Suprapubic skin (tissue), 4 donors: ENCODE results near the gene NABP1. TPM values are rescaled to one million over a fixed set of nuclear protein-coding genes. Genes with fewer than 3 reads are reported as not detected.

Experiments used
- DNase-seq, 2 donors: peaks; one replicate each; pipeline ENCODE4 v3.0.0-alpha.2; 2019; ENCODE audit warnings: low spot score in 2 of 2
- H3K27ac ChIP-seq: fragments of 200-600 bp; sonication (generic); one replicate; pipeline ENCODE4 v1.5.1; 2019
- H3K27me3 ChIP-seq: fragments of 200-600 bp; sonication (generic); one replicate; pipeline ENCODE4 v1.5.1; 2019
- H3K36me3 ChIP-seq: fragments of 200-600 bp; sonication (generic); one replicate; pipeline ENCODE4 v1.5.1; 2019
- H3K4me1 ChIP-seq: fragments of 200-600 bp; sonication (generic); one replicate; pipeline ENCODE4 v1.5.1; 2019
- H3K4me3 ChIP-seq: fragments of 200-600 bp; sonication (generic); one replicate; pipeline ENCODE4 v1.5.1; 2019; ENCODE audit warnings: mild to moderate bottlenecking
- H3K9me3 ChIP-seq: fragments of 200-600 bp; sonication (generic); one replicate; pipeline ENCODE4 v1.5.1; 2019
- EP300 ChIP-seq: sonication (generic); formaldehyde crosslinking; IDR thresholded peaks from one replicate; pipeline ENCODE4 v1.6.1; 2017; ENCODE audit warnings: antibody characterized with exemption
- POLR2A ChIP-seq, 2 donors: fragments of 450-650 bp; IDR thresholded peaks; one replicate each; pipeline ENCODE4 v1.6.1; 2017; ENCODE audit warnings: antibody characterized with exemption in 2 of 2, mild to moderate bottlenecking in 2 of 2, moderate library complexity in 2 of 2
- POLR2AphosphoS5 ChIP-seq, 3 donors: sonication (generic); formaldehyde crosslinking; IDR thresholded peaks; one replicate each; pipeline ENCODE4 v1.6.1; 2017; ENCODE audit warnings: antibody characterized with exemption in 3 of 3
- WGBS: methylation state at CpG from one replicate; pipeline ENCODE4 v1.1.5; 2018; 5-methylcytosine and 5-hydroxymethylcytosine counted together
- total RNA-seq, 4 donors: library from RNA; depleted of rRNA; stranded (reverse); fragments of >200 nt; gene quantifications; one replicate each; pipeline ENCODE4 v1.1.0, GENCODE V29; 2016
- TF ChIP-seq, protein P1 (sequence below), 2 donors: fragments of 200-600 bp in 1 of 2; fragments of 450-650 bp in 1 of 2; sonication (generic) in 1 of 2; IDR thresholded peaks; one replicate each; pipeline ENCODE4 v1.5.1; 2016 to 2019; ENCODE audit warnings: antibody characterized with exemption in 2 of 2, mild to moderate bottlenecking in 1 of 2, moderate library complexity in 1 of 2

The NABP1 gene
- total RNA-seq, 4 donors from 2014 or later = 6.3 to 33.6 (median 16.1) TPM

GRCh38 chr2:191686729-191687128 lies 8.8 kb downstream of the NABP1 start:
- peaks cover 30% of the 10 kb centered on the region for H3K36me3 ChIP-seq
- H3K4me3 ChIP-seq = no peak overlapping the region
- H3K9me3 ChIP-seq = no peaks in the 10 kb centered on the region
- no peak for DNase-seq
- TF ChIP-seq POLR2A (IDR thresholded peaks at IDR 0.05) (no peak), EP300 (no peak), POLR2AphosphoS5 (IDR thresholded peaks at IDR 0.05) (no peak)
- H3K27me3 ChIP-seq = no peaks in the 10 kb centered on the region
- H3K4me1 ChIP-seq = peaks cover 16% of the 10 kb centered on the region
- no peak overlapping the region for H3K27ac ChIP-seq
- 77% methylated on average over 1 of the region's 1 CpG for WGBS

DNA sequence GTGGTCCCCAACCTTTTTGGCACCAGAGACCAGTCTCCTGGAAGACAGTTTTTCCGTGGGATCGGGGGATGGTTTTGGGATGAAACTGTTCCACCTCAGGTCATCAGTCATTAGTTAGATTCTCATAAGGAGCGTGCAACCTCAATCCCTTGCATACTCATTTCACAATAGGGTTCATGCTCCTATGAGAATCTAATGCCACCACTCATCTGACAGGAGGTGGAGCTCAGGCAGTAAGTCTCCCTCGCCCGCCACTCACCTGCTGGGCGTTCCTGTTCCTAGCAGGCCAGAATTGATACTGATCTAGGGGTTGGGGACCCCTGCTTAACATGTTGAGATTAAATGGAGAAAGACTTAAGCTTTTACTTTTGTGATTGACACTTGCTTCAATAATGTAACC lies 9.9 kb downstream of the NABP1 start:
- TF ChIP-seq POLR2A (IDR thresholded peaks at IDR 0.05) (no peak), EP300 (no peak), POLR2AphosphoS5 (IDR thresholded peaks at IDR 0.05) (no peak)
- TF ChIP-seq, protein P1, sequence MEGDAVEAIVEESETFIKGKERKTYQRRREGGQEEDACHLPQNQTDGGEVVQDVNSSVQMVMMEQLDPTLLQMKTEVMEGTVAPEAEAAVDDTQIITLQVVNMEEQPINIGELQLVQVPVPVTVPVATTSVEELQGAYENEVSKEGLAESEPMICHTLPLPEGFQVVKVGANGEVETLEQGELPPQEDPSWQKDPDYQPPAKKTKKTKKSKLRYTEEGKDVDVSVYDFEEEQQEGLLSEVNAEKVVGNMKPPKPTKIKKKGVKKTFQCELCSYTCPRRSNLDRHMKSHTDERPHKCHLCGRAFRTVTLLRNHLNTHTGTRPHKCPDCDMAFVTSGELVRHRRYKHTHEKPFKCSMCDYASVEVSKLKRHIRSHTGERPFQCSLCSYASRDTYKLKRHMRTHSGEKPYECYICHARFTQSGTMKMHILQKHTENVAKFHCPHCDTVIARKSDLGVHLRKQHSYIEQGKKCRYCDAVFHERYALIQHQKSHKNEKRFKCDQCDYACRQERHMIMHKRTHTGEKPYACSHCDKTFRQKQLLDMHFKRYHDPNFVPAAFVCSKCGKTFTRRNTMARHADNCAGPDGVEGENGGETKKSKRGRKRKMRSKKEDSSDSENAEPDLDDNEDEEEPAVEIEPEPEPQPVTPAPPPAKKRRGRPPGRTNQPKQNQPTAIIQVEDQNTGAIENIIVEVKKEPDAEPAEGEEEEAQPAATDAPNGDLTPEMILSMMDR (IDR thresholded peaks at IDR 0.05) = no peak
- H3K36me3 ChIP-seq = peaks cover 28% of the 10 kb centered on the region
- no peaks in the 10 kb centered on the region for H3K27me3 ChIP-seq
- H3K27ac ChIP-seq = no peak overlapping the region
- DNase-seq = no peak
- H3K9me3 ChIP-seq = no peaks in the 10 kb centered on the region
- peaks cover 13% of the 10 kb centered on the region for H3K4me1 ChIP-seq
- H3K4me3 ChIP-seq = no peak overlapping the region
- WGBS = 88% methylated on average over 6 of the region's 6 CpGs

DNA sequence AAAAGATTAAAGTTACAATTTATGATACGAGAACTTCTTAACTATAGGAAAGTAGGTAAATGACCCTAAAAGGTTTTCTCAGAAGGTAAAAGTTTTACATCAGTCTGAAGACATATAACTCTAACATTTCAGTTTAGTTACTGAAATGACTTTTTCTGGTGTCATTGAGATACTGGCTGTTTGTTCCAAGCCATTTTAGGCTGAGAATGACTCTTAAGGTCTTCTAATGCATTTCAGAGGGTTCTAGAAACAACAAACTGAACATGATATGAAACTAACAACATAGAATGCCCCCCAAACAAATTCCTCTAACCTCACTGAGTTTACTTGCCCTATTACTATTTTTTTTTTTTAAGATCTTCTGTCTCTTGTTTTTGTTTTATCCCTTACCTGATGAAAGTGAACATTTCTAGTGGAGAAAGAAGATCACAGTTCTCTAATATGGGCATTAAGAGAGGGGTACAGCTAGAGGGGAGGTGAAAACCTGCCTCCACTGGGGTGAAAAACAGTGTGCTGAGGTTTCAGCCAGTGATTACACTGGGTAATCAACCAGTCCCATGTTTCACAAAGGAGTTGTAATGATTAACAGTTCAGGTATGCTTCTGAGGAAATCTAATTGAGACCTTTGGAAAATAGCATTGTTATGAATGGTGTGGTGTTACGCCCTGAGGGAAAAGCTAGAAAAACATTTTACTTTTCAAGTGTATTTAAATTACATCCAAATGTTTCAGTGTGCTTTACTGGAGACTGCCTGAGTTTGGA lies 11.2 kb downstream of the NABP1 start:
- Histone ChIP-seq H3K4me1 (peaks cover 13% of the 10 kb centered on the region), H3K4me3 (no peak overlapping the region), H3K27me3 (no peaks in the 10 kb centered on the region), H3K36me3 (peaks cover 24% of the 10 kb centered on the region), H3K27ac (no peak overlapping the region), H3K9me3 (no peaks in the 10 kb centered on the region)
- DNase-seq = no peak
- TF ChIP-seq POLR2A (IDR thresholded peaks at IDR 0.05) (no peak), EP300 (no peak), POLR2AphosphoS5 (IDR thresholded peaks at IDR 0.05) (no peak)
- TF ChIP-seq, protein P1 (IDR thresholded peaks at IDR 0.05) = no peak
- 60% methylated on average over 2 of the region's 2 CpGs for WGBS

DNA sequence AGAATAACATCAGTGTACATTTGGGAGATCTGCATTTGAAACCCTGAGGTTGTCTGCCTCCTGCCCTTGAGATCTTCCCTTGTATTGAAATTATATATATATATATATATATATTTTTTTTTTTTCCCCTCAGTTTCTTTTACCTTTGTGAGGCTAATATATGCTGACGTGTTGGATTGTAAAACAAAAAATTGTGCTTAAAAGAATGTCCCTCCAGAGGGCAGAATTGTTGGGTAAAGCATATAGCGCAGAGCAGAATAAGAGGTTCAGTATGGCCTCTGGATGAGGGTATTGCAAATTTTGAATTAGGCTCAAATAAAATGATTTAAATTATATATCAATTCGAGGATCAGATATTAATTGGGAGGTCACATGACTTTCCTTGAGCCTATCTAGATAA lies 12.4 kb downstream of the NABP1 start:
- DNase-seq = no peak
- Histone ChIP-seq H3K9me3 (no peaks in the 10 kb centered on the region), H3K27me3 (no peaks in the 10 kb centered on the region), H3K27ac (no peak overlapping the region), H3K4me3 (no peak overlapping the region), H3K4me1 (peaks cover 13% of the 10 kb centered on the region), H3K36me3 (peaks cover 14% of the 10 kb centered on the region)
- WGBS = 62% methylated on average over 3 of the region's 3 CpGs
- TF ChIP-seq EP300 (no peak), POLR2A (IDR thresholded peaks at IDR 0.05) (no peak), POLR2AphosphoS5 (IDR thresholded peaks at IDR 0.05) (no peak)
- TF ChIP-seq, protein P1 (IDR thresholded peaks at IDR 0.05) = no peak

DNA sequence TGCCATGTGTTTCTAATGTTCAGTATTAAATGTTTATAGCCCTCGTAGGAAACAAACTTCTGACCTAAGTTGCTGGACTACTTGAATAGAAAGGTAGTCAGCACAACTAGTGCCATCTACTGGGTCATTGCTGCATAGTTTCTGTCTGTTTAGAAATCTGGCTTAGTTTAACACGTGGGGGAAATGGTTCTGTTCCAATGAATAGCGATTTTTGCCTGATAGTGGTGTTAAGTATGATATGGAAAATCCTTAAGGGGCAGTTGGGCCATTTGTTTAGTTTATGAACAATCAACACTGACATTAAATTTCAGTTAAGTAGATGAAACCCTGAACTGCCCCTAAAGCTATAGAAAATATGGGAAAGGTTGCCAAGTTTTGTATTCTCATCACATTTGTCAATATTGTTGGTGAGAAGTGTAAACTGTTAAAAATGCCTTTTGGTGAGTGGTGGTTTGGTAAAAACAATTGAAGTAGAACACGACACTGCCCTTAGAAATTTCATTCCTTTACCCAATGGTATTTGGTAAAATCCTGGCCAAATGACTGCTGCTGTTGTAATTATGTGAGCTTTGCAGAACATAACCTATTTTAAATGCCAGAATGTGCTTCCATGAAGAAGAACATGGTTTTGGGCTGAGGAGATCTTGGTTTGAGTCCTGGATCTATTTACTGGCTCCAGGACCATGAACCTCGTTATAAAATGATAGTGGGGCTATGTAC lies 13.2 kb downstream of the NABP1 start:
- Histone ChIP-seq H3K36me3 (peaks cover 5% of the 10 kb centered on the region), H3K9me3 (no peaks in the 10 kb centered on the region), H3K27me3 (no peaks in the 10 kb centered on the region), H3K4me1 (peaks cover 17% of the 10 kb centered on the region), H3K27ac (no peak overlapping the region), H3K4me3 (no peak overlapping the region)
- DNase-seq = no peak
- WGBS = 21% methylated on average over 5 of the region's 5 CpGs
- TF ChIP-seq, protein P1 (IDR thresholded peaks at IDR 0.05) = peak; percentile 65 to 72
- TF ChIP-seq POLR2AphosphoS5 (IDR thresholded peaks at IDR 0.05) (no peak), EP300 (no peak), POLR2A (IDR thresholded peaks at IDR 0.05) (no peak)
